NOMO-1 treated with dmso at 0.1 percent for 144 hours (cell line): ENCODE measurements around the gene LRRC8D.
"Not testable (repeated sequence)": the region's sequence is repeated elsewhere in the genome, so short reads cannot be mapped to it uniquely, and the experiment has no call there.

Experiments used
- DNase-seq: peaks from one replicate; lab custom pipeline; 2025; ENCODE audit not compliant: unreplicated experiment; lab: John Stamatoyannopoulos, UW

LRRC8D gene

DNA sequence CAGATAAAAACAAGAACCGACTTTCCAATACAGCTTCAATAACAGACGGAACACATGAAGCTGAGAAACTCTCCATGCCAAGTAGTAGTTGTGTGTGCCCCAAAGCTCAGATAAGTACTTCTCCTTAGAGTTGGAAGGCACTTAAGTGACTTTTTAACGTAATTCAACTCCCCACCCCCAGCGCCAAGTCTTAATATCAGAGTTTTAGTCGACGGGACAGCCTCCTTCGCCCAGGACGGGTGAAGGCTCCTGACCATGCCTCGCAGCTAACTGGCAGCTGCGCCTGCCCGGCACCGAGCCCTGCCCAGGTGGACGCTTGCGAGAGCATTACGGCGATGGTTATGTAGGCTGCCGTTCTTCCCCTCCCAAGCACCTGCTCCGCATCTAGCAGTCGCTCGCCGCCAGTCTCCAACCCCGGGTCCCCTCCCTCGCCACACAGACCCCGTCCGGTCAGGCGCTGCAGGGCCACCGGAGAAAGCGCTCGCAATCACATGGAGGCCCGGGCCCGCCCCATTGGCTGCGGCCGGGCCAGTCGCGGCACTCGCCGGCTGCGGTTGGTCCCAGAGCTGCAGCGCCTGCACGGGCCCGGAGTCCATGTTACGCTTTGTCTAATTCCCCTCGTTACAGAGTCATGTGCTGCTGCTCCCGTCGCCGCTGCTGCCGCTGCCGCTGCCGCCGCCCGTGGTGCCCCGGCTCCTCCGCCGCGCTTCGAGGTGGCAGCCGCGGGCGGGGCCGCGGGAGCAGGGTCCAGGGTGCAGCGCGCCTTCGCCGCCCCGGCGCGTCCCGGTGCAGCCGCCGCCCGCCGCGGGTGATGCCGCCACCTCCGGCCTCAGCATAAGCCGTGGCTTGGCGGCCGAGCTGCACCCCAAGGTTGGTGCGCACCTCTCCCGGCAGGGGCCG is at the start of gene LRRC8D:
Gene LRRC8D, plus strand, starts transcription at position 611 of the 900 bp plus-strand sequence. CDS start 112,037 bp downstream, outside the sequence.
- DNase-seq: peak; percentile 88

DNA sequence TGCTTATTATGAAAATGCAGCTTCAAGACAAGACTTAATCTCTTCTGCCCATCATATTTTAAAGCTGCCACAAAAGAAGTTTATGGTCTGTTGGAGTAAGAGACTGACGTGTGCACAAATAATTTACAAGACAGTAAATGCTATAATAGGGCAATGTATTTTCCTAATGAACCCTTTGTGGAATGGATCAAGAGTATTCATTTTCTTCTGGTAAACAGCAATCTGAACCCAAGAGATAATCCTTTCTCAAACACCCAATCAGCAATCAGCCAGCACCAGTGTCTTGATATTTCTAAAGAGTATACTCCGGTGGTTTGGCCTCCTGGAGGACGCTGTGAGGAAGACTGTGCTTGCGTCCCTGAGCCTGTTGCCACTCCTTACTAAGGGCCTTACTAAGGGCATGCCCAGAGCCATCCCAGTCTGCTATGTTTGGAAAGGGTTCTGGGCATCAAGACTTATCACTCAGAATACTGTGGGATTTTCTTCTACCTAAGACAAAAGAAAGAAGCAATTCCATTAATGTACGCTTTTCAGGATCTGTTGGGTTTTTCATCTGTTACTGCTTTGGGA is 48.8 kb upstream of the LRRC8D start:
- DNase-seq: no peak

DNA sequence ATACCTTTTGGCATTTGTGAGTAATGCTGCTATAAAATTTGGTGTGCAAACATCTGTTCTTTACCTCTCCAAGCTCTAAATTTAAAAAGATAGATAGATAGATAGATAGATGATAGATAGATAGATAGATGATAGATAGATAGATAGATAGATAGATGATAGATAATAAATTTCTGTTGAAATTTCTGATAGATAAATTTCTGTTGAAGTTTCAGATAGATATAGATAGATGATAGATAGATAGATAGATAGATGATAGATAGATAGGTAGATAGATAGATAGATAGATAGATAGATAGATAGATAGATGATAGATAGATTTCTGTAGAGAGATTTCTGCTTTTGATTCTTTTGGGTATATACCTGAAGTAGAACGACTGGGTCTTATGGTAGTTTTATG is 44.7 kb upstream of the LRRC8D start:
- DNase-seq: not testable (repeated sequence)

DNA sequence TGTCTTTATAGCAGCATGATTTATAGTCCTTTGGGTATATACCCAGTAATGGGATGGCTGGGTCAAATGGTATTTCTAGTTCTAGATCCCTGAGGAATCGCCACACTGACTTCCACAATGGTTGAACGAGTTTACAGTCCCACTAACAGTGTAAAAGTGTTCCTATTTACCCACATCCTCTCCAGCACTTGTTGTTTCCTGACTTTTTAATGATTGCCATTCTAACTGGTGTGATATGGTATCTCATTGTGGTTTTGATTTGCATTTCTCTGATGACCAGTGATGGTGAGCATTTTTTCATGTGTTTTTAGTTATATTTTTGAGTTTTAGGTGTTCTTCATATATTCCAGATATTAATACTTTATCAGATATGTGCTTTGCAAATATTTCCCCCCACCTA is 43.6 kb upstream of the LRRC8D start:
- DNase-seq: not testable (repeated sequence)

DNA sequence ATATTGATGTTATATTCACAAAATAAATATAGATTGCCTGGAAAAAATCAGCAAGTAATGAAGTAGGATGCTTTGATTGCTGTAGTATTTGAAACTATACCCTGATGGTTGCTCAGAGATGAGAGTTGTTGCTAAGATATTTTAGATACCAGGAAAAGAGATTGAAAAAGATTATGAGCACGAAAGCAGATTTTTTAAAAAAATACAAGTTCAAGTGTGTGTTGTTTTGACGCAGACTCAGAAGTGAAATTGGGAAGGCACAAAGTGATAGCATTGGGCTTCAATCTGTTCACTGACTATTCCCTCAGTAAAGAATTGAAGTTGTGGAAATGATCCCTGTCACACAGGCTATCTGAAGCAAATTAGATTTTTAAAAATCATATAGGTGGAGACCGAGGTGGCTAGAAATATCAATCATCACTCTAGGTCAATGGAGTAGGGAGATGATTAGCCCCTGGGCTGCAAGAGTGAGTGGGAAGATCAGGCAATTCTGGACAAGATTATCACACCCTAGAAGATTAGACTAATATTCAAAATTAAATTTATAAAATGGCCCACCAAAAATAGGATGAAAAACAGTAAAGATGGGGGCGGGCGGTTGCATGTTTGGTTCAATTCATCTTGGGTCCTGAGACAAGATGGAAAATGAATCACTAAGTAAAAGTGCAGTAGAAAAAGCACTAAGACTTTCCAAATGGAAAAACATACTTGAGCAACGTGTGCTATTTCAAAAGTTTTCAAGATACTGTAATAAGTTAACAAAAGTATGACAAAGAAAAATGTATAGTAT is 41.5 kb upstream of the LRRC8D start:
- no peak for DNase-seq

DNA sequence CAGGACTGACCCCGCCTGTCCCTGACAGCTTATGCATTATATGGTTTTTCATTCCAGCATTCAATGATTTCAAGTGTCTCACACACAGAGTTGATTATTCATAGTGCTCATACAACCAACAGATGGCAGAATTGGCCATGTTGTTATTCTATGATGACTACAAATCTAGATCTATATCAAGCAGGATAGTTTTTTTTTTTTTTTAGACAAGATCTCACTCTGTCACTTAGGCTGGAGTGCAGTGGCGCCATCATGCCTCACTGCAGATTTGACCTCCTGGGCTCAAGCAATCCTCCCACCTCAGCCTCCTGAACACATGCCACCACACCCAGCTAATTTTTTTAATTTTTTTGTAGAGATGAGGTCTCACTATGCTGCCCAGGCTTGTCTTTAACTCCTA is 40.1 kb upstream of the LRRC8D start:
- no peak for DNase-seq

DNA sequence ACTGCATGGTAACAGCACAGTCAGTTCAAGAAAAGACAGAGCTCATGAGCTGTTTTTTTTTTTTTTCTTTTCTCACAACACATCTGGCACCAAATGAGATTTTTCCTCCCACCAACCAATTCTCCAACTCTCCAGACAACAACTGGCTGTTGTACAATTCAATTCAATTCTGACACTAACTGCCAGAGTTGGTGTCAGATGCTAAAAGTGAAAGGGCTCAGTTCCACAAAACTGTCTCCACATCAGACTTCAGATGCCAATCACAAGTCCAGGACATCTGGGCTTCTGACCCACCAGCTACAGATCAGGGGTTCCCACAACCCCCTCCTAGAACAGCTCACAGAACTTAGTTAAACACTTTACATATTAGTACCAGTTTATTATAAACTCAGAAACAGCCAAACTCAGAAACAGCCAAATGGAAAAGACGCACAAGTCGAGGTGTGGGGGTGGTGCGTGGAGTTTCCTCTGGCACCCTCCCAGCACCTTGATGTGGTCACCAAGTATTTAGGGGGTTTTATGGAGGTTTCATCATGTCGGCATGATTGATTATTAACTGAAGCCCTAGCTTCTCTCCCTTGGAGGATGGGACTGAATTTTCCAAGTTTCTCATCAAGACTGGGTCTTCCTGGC is 39.2 kb upstream of the LRRC8D start:
- no peak for DNase-seq

DNA sequence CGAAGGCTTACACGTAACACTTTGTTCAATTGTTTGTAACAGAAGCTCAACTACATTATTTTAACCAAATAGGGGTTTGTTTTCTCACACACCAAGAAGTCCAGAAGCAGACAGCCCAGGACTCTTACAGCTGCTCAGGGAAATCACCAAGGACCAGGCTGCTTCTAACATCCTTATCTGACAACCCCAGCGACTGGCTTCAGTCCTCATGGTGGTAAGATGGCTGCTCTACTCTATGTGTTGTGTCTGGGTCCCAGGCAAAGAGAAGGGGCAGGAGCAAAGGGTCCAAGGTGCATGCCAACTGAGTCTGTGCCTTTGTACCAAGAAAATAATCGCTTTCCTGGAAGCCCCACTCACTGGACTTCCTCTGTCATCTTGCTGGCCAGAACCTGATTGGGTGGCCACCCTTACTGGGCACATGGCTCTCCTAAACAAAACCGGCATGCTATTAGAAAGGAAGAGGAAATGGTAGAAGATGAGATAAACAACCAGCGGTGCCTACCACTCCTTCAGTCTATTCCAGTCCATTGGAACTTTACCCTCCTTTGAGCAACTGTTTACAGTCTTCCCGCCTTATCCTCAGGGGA is 34.1 kb upstream of the LRRC8D start:
- DNase-seq: no peak

DNA sequence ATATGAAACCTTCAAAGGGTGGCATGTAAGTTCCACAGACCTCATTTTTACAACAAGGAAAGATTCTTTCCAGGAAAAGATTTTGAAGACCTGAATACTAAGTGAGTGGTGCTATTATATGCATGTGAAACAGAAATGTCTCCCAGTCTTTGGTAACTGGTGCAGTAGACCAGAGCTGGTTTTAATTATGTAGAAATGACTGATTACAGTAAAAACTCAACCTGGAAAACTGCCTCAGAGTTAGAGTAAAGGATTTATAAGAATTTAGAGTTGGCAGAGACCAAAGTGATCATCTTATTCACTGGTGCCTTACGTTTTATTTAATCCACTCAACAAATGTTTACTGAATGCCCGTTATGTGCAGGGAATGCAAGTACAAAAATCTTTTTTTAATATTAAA is 30.2 kb upstream of the LRRC8D start:
- DNase-seq: no peak

DNA sequence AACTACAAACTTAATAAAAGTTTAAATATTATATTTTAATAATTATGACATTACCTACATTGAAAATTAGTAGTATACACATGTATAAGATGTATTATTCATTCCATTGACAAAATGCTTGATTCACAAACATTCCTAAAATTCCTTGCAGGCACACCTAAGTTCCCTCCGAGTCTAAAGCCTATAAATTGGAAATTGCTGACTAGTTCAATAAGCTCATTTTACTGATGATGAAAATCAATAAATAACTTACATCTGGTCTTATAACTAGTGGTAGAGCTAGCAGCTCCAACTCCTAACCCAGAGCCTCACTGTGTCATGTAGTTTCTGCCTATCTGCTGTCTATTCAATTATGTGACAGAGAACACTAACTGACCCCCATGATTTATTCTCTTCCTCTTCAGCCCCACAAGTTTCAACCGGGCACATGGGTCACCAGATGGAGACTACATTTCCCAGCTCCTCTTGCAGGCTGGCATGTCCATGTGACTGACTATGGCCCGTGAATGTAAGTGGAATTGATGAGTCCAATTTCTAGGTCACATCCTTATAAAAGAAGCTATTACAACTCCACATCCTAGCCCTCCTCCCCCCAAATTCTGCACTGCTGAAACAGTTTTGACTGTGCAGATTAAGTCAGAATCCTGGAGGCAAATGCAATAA is 29.6 kb upstream of the LRRC8D start:
- peak; percentile 21 for DNase-seq

DNA sequence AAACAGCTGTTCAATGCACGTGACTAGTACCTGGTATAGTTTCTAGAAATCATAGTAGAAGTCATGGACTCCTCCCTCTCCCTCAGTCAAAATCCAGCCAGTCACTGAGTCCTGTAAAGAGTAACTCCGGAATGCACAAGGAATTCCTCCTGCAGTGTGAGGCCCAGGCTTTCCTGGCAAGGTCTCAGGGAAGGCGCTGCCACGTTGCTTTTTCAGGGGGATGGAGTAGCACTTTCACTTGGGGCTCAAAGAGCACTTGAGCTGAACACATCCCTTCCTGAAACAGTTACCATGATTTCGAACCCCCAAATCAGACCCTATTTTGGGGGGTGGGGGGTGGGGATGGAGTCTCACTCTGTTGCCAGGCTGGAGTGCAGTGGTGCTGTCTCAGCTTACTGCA is 26.4 kb upstream of the LRRC8D start:
- DNase-seq: no peak

DNA sequence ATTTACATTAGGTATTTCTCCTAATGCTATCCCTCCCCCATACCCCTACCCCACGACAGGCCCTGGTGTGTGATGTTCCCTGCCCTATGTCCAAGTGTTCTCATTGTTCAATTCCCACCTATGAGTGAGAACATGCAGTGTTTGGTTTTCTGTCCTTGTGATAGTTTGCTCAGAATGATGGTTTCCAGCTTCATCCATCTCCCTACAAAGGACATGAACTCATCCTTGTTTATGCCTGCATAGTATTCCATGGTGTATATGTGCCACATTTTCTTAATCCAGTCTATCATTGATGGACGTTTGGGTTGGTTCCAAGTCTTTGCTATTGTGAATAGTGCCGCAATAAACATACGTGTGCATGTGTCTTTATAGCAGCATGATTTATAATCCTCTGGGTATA is 25.3 kb upstream of the LRRC8D start:
- not testable (repeated sequence) for DNase-seq

DNA sequence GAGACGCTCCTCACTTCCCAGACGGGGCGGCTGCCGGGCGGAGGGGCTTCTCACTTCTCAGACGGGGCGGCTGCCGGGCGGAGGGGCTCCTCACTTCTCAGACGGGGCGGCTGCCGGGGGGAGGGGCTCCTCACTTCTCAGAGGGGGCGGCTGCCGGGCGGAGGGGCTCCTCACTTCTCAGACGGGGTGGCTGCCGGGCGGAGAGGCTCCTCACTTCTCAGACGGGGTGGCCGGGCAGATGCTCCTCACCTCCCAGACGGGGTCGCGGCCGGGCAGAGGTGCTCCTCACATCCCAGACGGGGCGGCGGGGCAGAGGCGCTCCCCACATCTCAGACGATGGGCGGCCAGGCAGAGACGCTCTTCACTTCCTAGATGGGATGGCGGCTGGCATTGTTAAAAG is 23.0 kb upstream of the LRRC8D start:
- not testable (repeated sequence) for DNase-seq

DNA sequence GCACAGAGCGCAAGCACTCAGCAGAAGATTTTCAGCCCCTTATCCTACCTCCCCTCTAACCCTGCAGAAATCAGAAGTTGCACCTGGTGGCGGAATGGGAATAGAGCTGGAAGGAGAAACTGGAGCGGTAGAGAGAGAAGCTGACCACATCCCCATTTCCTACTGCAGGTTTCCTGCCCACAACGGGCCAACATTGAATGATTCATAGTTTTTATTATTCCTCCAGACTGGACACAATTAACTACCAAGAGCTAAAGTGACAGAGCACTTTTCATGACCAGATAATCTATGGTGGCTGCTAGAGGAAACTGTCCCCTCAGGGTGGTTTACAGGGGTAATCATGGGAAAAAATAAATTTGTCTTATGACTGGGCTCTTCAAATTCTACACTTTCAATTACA is 21.3 kb upstream of the LRRC8D start:
- peak; percentile 90 for DNase-seq

DNA sequence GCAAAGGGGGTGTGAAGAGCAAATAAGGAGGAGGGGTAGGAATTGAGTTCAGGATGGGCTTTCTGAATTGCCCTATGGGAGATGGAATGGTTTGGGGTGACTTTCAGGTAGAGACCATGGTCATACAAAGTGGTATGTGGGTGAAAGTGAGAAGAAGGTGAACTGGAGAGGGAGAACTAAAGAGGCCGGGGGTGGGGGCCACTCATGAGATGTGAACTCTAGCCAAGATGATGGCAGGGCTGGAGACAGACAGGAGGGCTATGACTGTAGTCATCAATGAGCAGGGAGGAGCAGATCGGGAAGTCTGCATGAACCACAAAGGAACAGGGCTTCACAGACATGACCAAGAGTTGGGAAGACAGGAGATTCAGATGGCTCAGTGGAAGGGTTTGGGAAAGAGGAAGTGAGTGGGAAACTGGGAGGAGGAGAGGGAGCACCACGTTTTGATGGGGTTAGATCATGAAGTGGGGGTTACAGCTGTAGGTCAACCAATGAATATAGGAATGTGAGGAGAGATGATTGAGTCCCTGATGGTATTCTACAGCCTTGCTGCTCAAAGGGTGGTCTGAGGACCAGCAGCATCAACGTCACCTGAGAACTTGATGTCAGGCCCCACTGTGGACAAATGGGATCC is 20.7 kb upstream of the LRRC8D start:
- no peak for DNase-seq

DNA sequence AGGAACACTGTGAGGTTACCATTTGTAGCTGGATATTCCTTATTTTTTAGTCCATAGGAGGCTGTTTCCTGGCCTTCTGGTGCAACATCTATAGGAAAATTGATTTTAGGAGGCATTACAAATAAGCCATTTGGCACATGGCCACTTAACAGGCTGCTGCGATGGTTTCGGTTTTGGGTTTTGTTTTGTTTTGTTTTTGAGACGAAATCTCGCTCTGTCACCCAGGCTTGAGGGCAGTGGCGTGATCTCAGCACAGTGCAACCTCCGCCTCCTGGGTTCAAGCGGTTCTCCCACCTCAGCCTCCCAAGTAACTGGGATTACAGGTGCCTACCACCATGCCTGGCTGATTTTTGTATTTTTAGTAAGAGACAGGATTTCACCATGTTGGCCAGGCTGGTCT is 20.1 kb upstream of the LRRC8D start:
- DNase-seq: no peak

DNA sequence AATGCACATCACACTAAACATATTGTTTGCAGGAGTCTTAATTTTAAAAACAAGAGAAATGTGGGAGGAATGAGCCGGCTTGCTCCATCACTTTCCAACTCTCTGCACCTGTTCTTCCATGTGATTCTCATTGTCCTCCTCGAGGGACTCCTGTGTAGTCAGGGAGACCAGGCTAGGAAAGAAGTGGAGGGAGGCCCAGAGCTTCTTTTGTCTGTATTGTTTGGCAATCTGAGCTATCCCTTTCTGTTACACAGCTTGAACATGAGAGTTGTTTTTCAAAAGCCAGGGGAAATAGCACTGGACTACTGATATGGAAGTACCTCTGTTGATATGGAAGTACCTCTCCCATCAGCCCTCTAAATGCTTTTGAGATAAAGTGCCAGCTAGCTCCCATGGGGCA is 18.8 kb upstream of the LRRC8D start:
- DNase-seq: no peak

DNA sequence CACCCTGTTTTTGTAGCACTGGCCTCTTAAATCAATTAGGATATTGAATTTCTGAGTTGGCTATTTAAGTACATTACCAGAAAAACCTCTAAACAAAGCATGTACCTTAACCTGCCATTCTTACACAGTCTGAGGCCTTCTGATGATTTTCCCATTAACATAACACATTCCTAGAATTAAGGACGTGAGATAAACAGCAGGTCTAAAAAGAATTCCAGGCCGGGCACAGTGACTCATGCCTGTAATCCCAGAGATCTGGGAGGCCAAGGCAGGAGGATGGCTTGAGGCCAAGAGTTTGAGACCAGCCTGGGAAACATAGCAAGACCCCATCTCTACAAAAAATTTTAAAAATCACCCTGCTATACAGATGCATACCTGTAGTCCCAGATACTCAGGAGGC is 18.0 kb upstream of the LRRC8D start:
- no peak for DNase-seq

DNA sequence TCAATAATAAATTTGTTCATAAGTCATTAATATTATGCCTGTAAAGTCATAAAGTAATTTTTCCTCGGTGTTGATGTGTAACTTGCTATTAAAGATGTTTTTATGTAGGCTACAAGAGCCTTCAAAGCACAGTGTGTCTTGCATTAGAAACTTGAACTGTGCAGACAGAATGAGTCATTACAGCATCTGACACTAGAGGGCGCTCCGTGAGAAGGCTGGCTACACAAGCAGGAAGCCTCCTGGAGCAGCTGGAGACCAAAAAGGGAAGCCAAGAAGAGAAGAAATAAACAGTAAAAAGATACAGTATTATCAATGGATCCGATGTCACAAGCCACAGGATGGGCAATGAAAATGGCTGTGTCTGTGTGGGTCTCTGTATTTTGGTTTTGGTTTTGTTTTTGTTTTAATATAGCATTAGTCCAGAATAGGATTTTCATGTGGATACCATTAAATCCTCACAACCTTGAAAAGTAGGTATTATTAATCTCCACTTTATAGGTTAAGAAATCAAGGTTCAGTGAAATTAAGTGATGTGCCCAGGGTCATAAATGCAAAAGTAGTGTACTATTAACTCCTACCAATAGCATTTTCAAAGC is 16.1 kb upstream of the LRRC8D start:
- DNase-seq: peak; percentile 77

DNA sequence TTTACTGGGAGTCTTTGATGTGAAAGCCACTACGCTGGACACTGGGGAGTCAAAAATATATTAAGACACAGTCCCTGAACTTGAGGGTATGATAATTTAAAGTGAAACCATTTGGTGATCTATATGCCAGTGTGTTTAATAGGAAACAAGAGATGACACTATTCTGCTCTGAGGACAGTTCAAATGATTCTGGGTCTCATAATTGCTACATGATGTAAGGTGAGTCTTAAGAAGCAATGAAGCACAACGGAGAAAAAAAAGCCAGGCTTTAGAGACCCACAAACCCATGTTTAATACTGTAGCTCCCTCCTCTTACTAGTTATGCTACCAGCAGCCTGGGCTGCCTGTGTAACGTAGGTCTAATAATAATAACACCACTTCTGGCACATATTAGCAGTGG is 14.2 kb upstream of the LRRC8D start:
- DNase-seq: no peak
